Measurements from ENCODE around the gene SCTR.

The SCTR gene

DNA sequence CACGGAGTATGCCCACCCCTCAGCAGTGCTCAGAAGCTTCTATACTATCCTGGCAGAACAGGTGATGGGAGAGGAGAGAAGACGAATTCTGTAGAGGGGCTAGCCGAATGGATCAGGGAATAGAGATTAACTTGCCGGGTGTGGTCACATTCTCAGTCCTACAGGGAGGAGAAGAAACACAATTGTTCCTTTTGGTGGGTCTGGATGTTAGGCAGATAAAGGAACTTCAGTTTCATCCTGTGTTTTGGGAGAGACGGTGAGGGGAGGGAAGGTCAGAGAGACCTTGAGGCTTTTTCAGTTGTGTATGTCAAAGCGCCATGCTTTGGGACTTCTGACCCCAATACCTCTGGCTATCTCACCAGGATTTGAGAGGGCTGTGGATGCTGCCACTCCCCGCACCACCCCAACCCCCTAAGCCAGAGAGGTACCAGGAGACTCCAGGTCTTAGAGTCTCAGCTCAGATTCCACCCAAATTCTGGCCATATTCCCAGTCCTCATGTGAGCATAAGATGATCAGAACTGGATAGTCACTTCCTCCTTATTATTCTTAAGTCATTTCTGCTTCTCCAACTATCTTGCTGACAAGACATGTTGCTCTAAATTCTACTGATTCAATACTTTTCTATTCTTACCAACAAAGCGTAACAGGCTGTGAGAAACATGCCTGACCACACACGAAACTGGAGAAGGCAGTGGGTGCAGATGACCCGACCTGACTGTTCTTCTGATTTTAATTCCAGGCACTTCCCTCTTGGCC, 94.9 kb downstream of the SCTR start:
- no peak for DNase-seq (ENCODE audit: low spot score)

DNA sequence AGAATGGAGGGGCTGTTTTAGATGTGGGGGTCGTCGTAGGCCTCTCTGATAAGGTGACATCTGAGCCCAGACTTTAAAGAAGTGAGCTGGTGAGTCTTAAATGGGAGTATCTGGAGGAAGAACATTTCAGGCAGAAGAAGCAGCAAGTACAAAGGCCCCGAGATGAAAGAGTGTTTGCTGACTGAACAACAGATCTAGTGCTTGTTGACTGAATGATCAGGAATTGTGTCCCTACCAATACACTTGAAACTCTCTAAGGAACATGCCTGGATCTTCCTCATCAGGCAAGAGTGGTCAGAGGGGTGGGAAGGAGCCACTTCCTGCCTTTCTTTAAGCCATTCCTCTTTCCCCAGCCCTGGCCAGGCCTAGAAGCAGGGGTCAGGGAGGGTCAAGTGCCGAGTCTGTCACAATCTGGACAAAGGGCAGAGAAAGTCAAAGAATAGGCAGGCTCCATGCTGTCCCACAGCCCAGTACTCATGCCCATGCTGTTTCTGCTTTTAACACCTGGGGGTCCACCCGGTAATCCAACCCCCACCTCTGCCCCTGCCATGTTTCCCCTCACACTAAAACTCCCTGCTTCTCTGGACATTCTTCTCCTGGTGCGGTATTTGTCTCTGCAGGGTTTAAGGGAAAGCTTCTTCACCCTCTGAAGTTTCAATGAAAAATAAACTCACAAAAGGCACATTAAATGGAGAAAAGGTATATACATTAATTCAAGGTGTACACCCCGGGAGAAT, 95.6 kb downstream of the SCTR start:
- no peak for DNase-seq (ENCODE audit: low spot score)

DNA sequence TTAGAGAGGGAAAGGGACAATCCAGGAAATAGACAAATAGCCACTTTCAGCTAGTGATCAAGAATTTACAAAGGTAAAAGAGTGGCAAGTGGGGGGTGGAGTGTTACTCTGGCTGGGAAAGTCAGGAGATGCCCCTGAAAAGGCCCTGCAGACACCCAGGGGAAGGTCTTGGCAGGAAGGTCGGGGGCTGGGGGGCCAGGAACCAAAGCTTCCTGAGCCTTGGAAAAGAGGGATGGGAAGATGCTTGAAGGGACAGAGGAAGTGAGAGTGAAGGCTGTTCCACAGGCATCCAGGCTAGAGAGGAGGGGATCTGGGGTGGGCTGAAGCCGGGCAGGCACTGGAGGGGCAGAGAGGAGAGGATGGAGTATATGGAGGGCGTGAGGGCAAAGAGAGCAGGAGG, 96.5 kb downstream of the SCTR start:
- no peak for DNase-seq (ENCODE audit: low spot score)

DNA sequence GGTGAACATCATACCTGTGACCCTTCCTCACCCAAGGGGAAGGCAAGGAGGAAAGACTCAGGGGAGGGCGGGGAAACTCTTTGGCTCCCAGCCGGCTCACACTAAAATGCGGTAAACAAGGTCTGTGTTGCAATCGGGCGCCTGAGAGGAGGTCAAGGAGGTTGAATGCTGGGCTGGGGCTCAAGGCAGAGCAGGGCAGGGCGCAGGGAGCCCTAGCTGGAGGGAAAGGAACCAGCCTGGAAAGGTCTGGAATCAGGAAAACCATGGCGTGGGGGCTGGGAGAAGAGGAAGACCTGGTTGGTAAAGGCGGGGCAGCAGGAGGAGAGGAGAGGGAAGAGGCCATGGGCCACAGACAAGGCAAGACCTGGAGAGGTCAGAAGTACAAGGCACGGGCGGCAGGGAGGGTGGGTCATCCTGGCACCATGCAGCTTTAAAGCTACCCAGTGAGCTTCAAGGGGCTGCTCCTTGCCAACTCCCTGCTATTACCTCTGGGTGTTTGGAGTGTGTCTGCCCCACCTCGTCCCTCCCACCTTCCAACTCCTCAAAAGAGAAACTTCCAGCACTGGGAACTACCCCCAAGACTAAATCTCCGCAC, 97.4 kb downstream of the SCTR start:
- no peak for DNase-seq (ENCODE audit: low spot score)

DNA sequence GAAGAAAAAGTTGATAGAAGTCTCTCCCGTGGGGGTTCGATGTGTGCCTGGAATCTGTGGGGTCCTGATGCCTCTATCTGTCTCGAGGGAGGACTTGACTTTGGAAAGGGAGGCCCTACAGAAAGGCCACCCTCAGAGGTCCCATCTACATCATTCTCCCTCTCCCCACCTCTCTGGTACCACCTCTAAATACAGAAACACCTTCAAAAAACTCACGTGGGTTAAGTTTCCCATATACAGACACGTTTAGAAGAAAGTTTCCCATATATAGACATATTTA, 97.9 kb downstream of the SCTR start:
- no peak for DNase-seq (ENCODE audit: low spot score)

DNA sequence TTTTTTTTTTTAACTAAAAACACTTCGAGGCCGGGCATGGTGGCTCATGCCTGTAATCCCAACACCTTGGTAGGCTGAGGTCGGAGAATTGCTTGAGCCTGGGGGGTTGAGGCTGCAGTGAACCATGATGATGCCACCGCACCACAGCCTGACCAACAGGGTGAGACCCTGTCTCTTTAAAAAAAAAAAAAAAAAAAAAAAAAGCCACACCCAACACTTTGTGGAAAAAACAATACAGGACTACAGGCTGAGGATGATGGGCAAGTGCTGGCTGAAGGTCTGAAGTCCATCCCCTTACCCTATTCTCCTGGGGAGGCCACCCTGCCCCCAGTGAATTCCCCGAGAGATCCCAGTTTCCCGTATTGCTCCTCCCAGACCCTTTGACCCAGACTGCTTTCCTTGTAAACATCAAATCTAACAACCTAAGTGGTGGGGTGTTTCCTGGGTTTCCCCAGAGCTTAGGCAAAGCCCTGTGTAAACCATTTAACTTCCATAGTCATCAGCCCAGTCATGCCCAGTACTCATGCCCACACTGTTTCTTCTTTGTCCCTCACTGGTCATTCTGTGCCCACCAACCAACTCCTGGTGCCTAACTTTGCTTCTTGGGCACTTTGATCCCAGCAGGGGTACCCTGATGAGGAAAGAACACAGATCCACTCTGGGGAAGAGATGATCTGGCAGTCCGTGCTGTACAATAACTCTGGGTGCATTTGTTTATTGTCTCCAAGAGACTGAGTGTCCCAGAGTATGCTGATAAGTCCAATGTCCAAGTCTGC, 98.5 kb downstream of the SCTR start:
- DNase-seq (ENCODE audit: low spot score): no peak

DNA sequence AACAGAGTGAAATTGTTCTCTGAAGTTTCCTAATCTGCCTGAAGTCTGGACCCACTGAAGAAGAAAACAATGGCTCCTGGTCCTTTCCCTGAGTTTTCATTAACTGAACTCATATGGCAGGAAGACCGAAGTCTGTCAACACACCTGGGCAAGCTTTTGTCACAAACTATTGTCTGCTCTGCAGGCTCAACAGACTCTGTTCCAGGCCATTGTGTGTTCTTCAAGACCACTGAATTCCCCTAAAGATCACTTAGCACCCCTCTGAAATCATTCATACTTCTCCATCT, 99.2 kb downstream of the SCTR start:
- no peak for DNase-seq (ENCODE audit: low spot score)

DNA sequence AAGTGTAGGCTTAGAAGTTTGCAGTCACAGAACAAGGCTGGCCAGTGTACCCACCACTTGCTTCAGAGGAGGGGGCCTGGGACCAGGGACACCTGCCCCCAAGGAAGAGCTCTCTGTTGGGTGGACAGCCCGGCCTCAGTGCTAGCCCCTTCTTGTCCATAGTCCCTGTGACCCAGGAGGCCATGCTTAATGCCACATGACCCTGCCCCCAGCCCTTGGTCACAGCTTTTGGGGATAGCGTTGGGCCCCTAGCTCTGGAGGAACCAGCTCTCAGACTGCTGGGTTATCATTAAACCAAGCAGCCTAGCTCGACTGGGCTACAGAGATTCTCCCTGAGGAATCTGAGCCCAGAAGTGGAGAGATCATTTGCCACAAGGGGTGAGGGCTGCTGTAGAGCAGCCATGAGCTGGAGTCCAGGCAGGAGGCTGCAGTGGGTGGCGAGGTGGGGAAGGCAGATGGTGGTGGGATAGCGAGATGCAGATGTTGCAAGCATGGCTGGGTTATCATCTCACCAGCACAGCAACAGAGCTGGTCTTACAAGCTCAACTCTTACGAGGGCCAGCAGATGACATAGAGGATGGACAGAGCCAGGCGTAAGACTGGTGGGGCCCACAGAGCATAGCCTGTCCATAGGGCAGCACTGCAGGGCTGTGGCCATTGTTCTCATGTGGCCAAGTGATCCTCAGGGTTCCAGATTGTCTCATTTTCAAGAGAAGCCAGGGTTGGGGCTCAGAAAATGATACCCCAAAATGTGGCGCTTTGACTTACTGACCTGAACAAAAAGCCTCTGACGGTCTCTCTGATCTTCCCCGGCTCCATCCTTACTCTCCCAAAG, 99.8 kb downstream of the SCTR start:
- no peak for DNase-seq (ENCODE audit: low spot score)

DNA sequence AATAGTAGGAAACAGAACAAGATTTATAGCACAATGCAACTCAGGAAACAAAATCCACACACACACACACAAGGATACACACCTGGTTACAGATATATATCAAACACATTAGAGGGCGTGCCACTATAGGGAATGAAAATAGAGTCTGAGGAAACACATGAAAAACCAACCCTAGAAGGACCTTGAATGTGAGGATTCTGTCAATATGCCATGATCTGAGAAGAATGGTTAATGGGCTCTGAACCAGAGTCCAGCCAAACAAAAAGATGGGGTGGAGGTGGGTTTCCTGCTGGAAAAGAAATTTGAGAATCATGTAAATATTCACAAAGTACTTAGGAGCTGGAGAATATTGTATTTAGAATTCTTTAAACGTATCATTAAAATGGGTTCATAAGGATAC, 100.5 kb downstream of the SCTR start:
- DNase-seq (ENCODE audit: low spot score): no peak

DNA sequence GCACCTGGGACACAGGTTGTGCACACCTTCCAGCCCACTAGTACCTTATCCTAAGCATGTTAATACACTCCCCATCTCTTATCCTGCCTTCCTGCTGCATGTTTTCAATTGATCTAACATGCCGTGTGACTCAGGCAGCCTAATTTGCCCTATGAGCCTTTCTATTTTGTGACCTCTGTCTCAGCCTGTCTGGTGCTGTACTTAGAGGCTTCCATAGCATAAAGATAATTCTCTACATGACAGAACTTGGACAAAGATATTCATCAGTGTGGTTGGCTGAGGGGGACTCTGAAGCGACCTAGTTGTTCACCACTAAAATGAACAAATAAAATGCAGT, 101.2 kb downstream of the SCTR start:
- DNase-seq (ENCODE audit: low spot score): no peak

DNA sequence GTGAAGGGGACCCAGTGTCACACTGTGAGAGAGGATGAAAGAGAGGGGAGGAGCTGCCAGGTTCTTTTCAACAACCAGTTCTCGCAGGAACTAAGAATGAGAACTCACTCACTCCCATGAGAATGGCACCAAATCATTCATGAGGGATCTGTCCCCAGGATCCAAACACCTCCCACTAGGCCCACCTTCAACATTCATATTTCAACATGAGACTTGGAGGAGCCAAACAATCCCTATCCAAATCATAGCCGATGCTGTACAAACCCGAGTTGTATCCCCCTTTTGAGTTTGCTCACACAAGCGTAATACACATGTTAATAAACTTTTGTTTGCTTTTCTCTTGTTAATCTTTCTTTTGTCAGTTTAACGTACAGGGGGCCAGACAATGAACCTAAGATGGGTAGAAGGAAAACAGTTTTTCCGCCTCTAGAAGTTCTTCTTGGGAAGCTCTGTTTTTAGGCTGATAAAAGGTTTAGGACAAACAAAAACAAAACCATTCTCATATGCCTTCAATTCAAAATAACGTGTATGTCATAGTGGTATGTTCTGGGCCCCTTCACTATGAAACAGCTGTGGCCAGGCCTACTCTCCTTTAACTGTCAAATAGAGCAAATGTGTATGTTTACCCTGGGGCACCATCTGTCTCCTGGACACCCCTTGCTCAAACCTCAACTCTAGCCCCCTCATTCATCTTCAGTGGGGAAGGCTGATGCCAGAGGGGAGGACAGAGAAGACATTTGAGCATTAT, 101.7 kb downstream of the SCTR start:
- DNase-seq (ENCODE audit: low spot score): no peak

DNA sequence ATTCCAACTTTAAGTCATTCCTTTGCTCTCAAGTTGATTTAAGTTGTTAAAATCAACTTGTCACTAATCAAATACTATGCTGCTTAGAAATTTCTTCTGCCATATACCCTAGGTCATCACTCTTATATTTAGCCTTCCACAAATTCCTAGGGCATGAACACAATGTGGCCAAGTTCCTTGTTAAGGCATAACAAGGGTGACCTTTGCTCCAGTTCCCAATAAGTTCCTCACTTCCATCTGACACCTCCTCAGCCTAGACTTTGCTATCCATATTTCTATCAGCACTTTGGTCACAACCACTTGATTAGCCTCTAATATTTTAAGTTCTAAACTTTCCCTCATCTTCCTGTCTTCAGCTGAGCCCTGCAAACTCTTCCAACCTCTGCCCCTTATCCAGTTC, 102.5 kb downstream of the SCTR start:
- DNase-seq (ENCODE audit: low spot score): no peak

DNA sequence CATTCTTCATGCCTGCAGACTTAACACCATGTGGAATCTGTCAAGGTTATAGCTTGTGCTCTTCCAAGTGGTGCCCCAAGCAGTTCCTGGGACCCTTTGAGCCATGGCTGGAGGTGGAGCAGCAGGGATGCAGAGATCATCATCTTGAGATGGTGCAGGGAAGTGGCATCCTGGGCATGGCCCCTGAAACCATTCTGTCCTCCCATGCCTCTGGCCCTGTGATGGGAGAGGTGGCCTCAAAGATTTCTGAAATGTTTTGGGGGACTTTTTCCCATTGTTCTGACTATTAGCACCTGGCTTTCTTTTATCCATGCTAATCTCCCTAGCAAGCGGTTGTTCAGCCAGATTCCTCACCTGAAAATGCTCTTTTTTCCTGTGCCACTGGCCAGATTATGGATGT, 103.0 kb downstream of the SCTR start:
- DNase-seq (ENCODE audit: low spot score): no peak

DNA sequence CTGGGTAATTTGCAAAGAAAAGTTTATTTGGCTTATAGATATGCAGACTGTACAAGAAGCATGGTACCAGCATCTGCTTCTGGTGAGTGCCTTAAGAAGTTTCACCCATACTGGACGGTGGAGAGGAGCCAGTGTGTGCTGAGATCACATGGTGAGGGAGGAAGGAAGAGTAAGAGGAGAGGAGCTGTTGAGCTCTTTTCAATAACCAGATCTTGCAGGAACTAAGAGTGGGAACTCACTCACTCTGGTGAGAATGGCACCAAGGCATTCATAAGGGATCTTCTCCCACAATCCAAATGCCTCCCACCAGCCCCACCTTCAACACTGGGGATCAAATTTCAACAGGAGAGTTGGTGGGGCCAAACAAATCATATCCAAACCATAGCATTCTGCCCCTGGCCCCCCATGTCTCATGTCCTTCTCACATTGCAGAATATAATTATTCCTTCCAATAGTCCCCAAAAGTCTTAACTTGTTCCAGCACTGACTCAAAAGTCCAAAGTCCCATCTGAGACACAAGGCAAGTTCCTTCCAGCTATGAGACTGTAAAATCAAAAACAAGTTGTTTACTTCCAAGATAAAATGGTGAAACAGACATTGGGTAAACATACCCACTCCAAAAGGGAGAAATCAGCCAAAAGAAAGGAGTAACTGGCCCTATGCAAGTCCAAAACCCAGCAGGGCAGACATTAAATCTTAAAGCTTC, 104.3 kb downstream of the SCTR start:
- no peak for DNase-seq (ENCODE audit: low spot score)

DNA sequence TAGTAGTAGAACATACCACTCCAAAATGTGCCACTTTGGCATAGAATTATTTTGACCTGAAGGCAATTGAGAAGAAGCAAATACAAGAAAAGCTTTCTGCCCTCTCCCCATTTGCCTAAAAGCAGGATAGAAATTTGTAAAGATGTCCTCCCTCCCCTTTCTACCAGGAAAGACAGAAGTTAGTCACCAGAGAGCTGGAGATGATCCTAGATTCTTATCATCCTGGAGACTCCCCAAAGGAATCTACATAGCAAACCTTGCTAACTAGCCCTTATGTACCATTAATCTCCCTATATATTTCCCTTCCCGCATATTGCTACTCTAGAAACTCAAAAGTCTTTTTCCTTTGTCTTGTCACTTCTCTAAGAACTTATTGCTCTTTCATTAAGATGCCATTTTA, 105.2 kb downstream of the SCTR start:
- DNase-seq (ENCODE audit: low spot score): no peak

DNA sequence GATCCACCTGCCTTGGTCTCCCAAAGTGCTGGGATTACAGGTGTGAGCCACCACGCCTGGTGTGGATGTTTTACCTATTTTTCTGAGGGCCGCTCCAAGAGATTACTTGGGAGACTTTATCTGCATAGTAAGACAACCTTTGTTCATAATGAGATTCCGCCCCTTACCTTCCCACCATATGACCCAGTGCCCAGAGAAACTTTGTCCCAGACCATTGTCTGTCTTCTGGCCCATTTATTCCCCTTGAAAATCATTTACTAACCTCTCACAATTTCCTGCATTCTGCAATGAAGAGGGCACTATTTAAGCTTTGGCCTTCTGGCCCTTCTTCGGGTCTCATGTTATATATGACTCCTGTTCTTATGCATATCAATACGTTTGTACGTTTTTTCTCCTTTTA, 106.4 kb downstream of the SCTR start:
- DNase-seq (ENCODE audit: low spot score): no peak

DNA sequence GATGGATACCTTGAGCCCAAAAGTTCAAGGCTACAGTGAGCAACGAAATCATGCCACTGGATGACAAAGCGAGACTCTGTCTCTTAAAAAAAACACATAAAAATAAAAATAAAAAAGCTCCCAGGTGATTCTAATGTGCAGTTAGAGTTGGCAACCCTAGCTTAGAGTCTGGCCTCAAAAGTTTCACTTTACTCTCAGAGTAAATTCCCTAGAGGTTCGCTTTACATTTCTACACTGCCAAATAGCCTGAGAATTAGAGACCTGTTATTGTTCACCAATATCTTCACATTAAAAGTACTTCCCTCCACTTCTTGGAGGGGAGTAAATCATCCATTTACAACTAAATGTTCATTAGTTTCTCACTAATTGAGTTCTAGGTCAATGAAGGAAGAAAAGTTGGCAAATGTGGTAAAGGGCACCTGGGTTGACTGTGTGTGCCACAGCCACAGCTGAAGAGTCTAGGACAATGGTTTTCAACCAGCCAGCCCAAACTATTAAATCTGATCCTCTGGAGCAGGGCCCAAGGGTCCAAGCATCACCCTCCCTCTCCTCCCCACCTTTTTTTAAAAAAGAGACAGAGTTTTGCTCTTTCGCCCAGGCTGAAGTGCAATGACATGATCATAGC, 107.9 kb downstream of the SCTR start:
- no peak for DNase-seq (ENCODE audit: low spot score)

DNA sequence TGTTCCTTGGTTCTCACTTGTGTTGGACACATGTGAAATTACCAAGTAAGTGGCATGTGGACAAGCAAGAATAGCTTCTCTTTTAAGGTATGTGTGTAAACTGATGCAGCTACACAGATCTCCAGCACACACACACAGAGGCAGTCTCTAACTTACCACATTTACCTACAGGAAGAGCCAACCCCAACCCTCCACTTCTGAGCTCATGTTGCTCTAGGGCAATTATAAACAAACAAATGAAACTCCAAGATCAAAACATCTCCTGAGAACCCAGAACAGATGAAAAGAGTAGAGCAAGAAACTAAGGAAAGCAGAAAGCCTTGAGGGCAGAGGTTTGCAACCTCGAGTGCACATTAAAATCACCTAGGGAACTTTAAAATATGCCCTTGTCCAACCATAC, 108.7 kb downstream of the SCTR start:
- DNase-seq (ENCODE audit: low spot score): no peak

DNA sequence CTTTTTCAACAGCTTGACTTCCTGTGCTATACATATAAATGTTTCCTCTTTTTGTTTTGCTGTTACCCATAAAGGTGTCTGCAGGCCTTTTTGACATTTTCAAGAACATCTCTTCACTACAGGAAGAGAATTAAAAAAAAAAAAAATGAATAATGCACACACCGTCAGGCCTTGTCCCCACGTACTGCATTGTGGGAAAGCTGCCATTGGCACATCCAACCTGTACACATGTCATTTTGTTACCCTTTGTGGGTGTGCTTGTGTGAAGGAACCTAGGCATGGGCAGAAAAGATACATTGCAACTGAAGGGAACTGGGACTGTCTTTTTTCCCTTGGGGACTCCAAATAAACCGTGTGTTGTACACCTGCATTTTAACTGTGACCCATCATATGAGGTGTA, 109.4 kb downstream of the SCTR start:
- no peak for DNase-seq (ENCODE audit: low spot score)

DNA sequence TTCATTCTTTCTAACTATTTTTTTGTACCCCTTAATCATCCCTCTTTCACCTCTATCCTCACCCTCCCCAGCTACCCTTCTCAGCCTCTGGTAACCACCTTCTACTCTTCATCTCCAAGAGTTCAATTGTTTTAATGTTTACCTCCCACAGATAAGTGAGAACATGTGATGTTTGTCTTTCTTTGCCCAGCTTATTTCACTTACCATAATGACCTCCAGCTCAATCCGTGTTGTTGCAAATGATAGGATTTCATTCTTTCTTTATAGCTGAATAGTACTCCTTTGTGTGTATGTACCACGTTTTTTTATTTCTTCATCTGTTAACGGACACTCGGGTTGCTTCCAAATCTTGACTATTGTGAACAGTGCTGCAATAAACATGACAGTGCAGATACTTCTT, 114.8 kb downstream of the SCTR start:
- DNase-seq (ENCODE audit: low spot score): no peak

DNA sequence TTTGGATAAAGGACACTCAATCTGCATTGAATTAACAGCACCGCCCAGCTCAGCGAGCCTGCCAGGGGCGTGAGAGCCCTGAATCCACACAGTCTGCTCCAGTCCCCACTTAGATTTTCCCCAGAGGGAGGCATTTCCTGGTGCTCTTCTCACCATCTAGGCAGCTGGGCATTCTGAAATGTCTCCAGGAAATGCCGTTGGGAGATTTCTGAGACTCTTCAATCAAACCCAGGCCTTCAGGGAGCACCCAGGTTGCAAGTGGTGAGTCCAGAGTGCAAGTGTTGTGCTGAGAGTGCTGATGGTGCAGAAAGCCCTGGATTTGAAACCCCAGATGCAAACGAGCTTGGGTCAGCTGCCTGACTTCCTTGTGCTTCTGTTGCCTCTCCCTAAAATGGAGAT, 116.1 kb downstream of the SCTR start:
- DNase-seq (ENCODE audit: low spot score): no peak
